Esophagus mucosa (tissue), 1 donor: ENCODE measurements around the gene RALGAPB. TPM values are rescaled to one million over a fixed set of nuclear protein-coding genes. Genes with fewer than 3 reads are reported as not detected.

Experiments used
- ATAC-seq: fragments of 200-7000 bp; cut with Tn5 transposase; one replicate; pipeline ENCODE4 v1.9.1; 2020
- total RNA-seq: library from RNA; stranded (reverse); gene quantifications from one replicate; pipeline ENCODE4 v1.2.4, GENCODE V29; 2023
- donor health status: DM: yes; HTN: yes; CAD: no.

RALGAPB gene
- total RNA-seq, 1 donor from 2014 or later, result 19.8 TPM

DNA sequence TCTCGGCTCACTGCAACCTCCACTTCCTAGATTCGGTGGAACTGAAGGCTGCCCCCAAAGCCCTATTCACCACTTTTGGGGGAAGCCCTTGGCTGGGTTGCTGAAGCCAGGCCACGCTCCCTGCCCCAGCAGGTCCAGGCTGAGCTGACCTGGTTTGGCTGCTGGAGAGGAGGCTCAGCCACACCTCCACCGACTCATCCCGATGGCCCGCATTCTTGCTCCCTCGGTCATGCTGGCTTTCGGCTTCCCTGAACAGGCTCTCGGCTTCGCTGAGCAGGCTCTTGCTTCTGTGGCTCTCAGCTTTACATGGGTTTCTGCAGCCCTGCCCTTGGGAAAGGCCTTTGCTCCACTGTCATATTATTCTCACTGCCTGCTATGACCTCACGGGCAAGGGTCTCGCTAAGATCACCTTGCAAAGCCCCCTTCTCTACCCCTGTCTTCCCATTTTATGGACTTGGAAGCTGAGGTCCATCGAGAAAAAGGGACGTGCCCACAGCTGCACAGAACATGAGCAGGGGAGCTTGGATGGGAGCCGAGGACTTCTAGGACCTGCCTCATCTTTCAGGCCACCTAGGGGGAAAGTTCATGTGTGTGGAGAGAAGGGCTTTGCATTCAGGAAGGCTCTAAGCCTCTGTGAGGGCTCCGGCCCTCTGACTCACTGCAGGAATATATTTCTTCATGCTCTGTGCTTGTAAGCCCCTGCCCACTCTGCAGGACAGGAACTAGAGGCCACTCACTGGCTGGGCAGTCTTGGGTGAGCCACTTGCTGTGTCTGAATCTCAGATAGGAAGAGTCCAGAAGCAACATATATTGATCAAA is 144.6 kb downstream of the RALGAPB start:
- ATAC-seq, result peak; percentile 93

DNA sequence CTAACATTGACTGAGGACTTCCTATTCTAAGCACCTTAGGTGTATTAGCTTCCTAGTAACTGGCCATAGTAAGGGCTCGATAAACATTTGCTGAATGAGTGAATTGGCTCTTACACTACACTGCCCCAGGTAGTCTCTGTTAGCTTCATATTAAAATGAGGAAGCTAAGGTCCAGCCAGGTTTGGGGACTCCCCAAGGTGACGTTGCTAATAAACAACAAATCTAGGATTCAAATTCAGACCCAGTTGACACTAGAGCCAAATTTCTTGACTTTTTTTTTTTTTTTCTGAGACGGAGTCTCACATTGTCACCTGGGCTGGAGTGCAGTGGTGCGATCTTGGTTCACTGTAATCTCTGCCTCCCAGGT is 145.2 kb downstream of the RALGAPB start:
- peak; percentile 13 for ATAC-seq

DNA sequence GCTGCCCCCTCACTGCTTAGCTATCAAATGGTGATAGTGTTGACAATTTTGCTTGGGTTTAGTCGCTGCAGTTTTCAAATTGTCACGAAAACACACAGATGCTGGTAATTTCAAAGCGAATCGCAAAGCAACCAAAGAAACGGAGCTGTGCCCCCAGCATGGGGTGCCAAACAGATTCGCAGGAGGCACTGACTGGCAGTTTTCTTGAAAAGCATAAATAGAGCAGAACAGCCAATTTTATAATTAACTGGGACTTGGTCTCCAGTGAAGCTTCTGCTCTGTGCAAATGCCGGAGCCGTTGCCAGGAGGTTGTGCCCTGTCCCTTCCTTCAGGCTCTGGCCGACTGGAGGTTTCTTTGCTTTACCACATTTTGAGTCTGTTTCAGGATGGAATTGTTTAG is 147.8 kb downstream of the RALGAPB start:
- ATAC-seq, result no peak

DNA sequence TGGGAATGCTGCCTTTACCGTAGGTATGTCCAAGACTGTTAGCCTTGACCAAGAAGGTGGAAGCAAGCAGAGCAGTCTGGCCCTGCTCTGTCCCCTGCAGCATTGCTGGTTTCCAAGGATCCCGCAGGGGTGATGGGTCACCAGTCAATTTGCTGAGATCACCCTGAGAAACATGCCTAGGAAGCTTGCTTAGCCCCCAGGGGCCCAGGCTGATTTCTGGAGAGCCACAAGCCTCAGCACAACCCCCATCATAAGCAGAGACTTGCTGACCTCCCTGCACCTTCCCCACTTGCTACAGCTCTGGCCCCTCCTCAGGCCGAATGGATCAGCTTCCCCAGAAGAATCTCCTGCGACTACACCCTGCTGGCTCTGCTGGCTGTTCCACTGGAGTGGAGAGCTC is 150.4 kb downstream of the RALGAPB start:
- ATAC-seq, result no peak

DNA sequence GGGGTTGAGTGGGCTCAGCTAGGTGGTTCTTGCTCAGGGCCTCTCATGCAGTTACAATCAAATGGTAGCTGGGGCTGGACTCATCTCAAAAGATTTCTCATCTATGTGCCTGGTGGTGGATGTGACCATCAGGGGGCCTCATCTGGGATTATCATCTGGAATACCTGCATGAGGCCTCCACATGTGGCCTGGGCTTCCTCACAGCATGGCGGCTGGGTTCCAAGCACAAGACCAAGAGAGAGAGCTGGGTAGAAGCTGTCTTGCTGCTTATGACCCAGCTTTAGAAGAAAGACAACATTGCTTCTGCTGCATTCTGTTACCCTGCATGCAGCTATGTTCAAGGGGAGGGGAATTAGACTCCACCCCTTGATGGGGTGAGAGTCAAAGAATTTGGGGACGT is 151.4 kb downstream of the RALGAPB start:
- ATAC-seq, result no peak

DNA sequence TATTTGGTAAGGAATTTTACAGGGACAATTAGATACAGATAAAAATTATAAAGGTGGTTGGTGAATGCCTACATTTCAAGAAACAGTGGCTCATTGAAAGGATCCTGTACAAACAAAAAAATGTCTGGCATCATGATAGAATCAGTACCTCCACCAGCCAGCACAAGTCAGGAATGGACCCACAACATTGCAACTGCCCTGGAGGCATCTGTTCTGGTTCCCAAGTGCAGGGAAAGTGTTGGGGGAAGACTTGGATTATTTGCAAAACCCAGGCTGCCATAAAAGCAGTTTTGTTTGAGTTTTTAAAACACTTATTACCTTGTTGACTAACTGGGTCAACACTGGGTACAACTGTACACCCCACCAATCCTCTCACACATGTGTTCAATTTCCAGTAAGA is 153.3 kb downstream of the RALGAPB start:
- no peak for ATAC-seq

DNA sequence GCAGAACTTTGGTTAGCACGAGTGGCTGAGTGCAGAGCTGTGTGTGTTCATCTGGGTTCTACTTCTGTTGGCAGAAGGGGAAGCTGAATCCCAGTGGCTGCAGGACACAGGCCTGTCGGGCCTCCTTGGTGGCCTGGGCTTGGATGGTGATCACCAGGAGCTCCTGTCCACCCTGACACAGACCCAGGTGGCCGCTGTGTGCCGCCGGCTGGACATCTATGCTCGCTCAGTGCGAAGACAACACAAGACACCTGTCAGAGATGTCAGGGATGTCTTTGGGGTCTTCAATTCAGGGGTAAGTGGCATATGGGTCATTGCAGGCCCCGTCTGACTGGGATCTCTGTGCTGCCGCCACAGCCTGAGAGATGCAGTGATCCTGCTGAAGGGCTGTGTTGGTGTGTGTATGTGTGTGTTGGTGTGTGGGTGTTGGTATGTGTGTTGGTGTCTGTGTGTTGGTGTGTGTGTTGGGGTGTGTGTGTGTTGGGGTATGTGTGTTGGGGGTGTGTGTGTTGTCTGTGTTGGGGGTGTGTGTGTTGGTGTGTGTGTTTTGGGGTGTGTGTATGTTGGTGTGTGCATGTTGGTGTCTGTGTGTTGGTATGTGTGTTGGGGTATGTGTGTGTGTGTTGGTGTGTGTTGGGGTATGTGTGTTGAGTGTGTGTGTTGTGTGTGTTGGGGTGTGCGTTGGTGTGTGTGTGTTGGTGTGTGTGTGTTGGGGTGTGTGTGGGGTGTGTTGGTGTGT is 154.4 kb downstream of the RALGAPB start:
- ATAC-seq, result peak; percentile 21

Other genes with a start within 250 kb of the RALGAPB start
- 0.32 TPM for gene KIAA1755, start 212.1 kb upstream of the RALGAPB start, total RNA-seq
- gene BPI, start 168.7 kb upstream of the RALGAPB start, total RNA-seq, result not detected
- gene LBP, start 126.4 kb upstream of the RALGAPB start, total RNA-seq, result 0.12 TPM
- gene SNHG17, start 37.5 kb upstream of the RALGAPB start, total RNA-seq, result 32.2 TPM
- not detected for gene ADIG, start 108.4 kb downstream of the RALGAPB start, total RNA-seq
- 10.3 TPM for gene ARHGAP40, start 129.0 kb downstream of the RALGAPB start, total RNA-seq